DND-41 (cell line): ENCODE data around the gene FBRS.
A peak's percentile ranks its signal among the peaks of the same experiment; 100 is the strongest.

Source experiments
- ATAC-seq: fragments of 200-7000 bp; cut with Tn5 transposase; 3 replicates; pipeline ENCODE4 v1.9.1; 2021; ENCODE audit warnings: low read depth; ENCODE audit not compliant: insufficient read depth
- DNase-seq: peaks from one replicate; pipeline ENCODE4 v3.0.0-alpha.2; 2020
- H2AFZ ChIP-seq: 2 replicates; pipeline ENCODE4 v1.6.0; 2012; ENCODE audit warnings: low read depth, low read length
- H3K27ac ChIP-seq: 2 replicates; pipeline ENCODE4 v1.5.1; 2012; ENCODE audit warnings: low read length, inconsistent platforms
- H3K27me3 ChIP-seq: fragments of 200-600 bp; sonication (generic); 2 replicates; pipeline ENCODE4 v1.6.0; 2012; ENCODE audit warnings: low read length, mild to moderate bottlenecking, inconsistent platforms; ENCODE audit not compliant: insufficient read depth, poor library complexity
- H3K36me3 ChIP-seq: 2 replicates; pipeline ENCODE4 v1.5.1; 2012; ENCODE audit warnings: low read length, inconsistent platforms; ENCODE audit not compliant: insufficient read depth
- H3K4me1 ChIP-seq: 2 replicates; pipeline ENCODE4 v1.5.1; 2012; ENCODE audit warnings: mild to moderate bottlenecking, low read length; ENCODE audit not compliant: insufficient read depth
- H3K4me2 ChIP-seq: 2 replicates; pipeline ENCODE4 v1.6.0; 2012; ENCODE audit warnings: mild to moderate bottlenecking, moderate library complexity, low read length, inconsistent platforms; ENCODE audit not compliant: insufficient read depth
- H3K4me3 ChIP-seq, 2 experiments: fragments of 200-600 bp in 1 of 2; shearing (Covaris generic) in 1 of 2; 2 replicates each; pipeline ENCODE4 v1.5.1; 2012 to 2016; ENCODE audit warnings: inconsistent platforms in 2 of 2, low read length in 2 of 2, mild to moderate bottlenecking in 2 of 2, low read depth in 1 of 2, moderate library complexity in 1 of 2
- H3K79me2 ChIP-seq: 2 replicates; pipeline ENCODE4 v1.6.0; 2012; ENCODE audit warnings: low read length, inconsistent platforms; ENCODE audit not compliant: insufficient read depth
- H3K9ac ChIP-seq: 2 replicates; pipeline ENCODE4 v1.6.0; 2012; ENCODE audit warnings: low read depth, mild to moderate bottlenecking, inconsistent platforms, low read length, moderate library complexity
- H3K9me3 ChIP-seq: 2 replicates; pipeline ENCODE4 v1.5.1; 2012; ENCODE audit warnings: low read length, moderate library complexity, mild to moderate bottlenecking, inconsistent platforms; ENCODE audit not compliant: insufficient read depth, severe bottlenecking
- H4K20me1 ChIP-seq: 2 replicates; pipeline ENCODE4 v1.6.0; 2012; ENCODE audit warnings: low read length; ENCODE audit not compliant: insufficient read depth
- CTCF ChIP-seq: IDR thresholded peaks from 2 replicates; pipeline ENCODE4 v1.5.1; 2012; ENCODE audit warnings: borderline replicate concordance, low read length, moderate library complexity, mild to moderate bottlenecking; ENCODE audit not compliant: poor library complexity, severe bottlenecking; ENCODE audit errors: extremely low read depth
- EZH2 ChIP-seq: IDR thresholded peaks from 3 replicates; pipeline ENCODE4 v1.6.1; 2012; ENCODE audit warnings: borderline replicate concordance, low read depth, mild to moderate bottlenecking, moderate library complexity, low read length, inconsistent platforms; ENCODE audit not compliant: severe bottlenecking

Gene FBRS

GRCh38 chr16:30656388-30656787, 1.8 kb upstream of the FBRS start:
- Histone ChIP-seq H3K79me2 (peaks cover 40% of the 10 kb centered on the region), H3K9ac (0 out of 2 replicates have a peak overlapping the region, but pooled peaks have one; percentile 57), H3K27ac (no peak overlapping the region), H3K4me1 (peaks cover 55% of the 10 kb centered on the region), H3K4me2 (peak overlapping the region; percentile 75; the same call in 1 of the 2 replicates), H2AFZ (no peak overlapping the region), H4K20me1 (peaks cover 17% of the 10 kb centered on the region), H3K4me3 (no peak overlapping the region), H3K27me3 (no peaks in the 10 kb centered on the region), H3K9me3 (no peaks in the 10 kb centered on the region), H3K36me3 (peaks cover 63% of the 10 kb centered on the region)
- DNase-seq (no peak), ATAC-seq (no peak)
- no peak for TF ChIP-seq CTCF
- no peak for TF ChIP-seq EZH2

- Histone ChIP-seq H3K27ac (peak overlapping the region; percentile 68), H3K36me3 (peaks cover 70% of the 10 kb centered on the region)
- TF ChIP-seq EZH2 (no peak), CTCF (no peak)
Measured at GRCh38 chr16:30656974-30657865, 1.0 kb upstream of the FBRS start.

GRCh38 chr16:30658731-30659506, 688 bp downstream of the FBRS start:
- Histone ChIP-seq H3K79me2 (peaks cover 50% of the 10 kb centered on the region), H2AFZ (peak overlapping the region; percentile 74), H3K4me1 (peaks cover 63% of the 10 kb centered on the region), H3K4me2 (peak overlapping the region; percentile 87), H3K27me3 (no peaks in the 10 kb centered on the region), H3K9ac (peak overlapping the region; percentile 80), H4K20me1 (peaks cover 35% of the 10 kb centered on the region), H3K4me3 (peak overlapping the region; percentile 78 to 82), H3K36me3 (peaks cover 71% of the 10 kb centered on the region), H3K27ac (peak overlapping the region; percentile 99), H3K9me3 (no peaks in the 10 kb centered on the region)
- DNase-seq = peak; percentile 97
- ATAC-seq = no peak; the same call in 1 of the 3 replicates
- TF ChIP-seq CTCF = peak; percentile 35
- no peak for TF ChIP-seq EZH2

More at GRCh38 chr16:30656974-30657865, 1.0 kb upstream of the FBRS start:
- H3K79me2 ChIP-seq = peaks cover 40% of the 10 kb centered on the region
- H3K9ac ChIP-seq = peak overlapping the region; percentile 57
- H4K20me1 ChIP-seq = peaks cover 20% of the 10 kb centered on the region
- no peaks in the 10 kb centered on the region for H3K9me3 ChIP-seq
- no peaks in the 10 kb centered on the region for H3K27me3 ChIP-seq
- peak overlapping the region; percentile 63 for H2AFZ ChIP-seq
- DNase-seq = no peak
- H3K4me3 ChIP-seq = peak overlapping the region; percentile 0 to 56; a peak in 3 of 4 replicates
- peak; percentile 0; the same call in 1 of the 3 replicates for ATAC-seq
- H3K4me1 ChIP-seq = peaks cover 54% of the 10 kb centered on the region
- peak overlapping the region; percentile 75 for H3K4me2 ChIP-seq
